K562 (cell line): Measurements from ENCODE around the gene NIM1K. TPM values are rescaled to one million over a fixed set of nuclear protein-coding genes. Genes with fewer than 3 reads are reported as not detected.

Source experiments
- ATAC-seq: fragments of 200-7000 bp; cut with Tn5 transposase; 3 replicates; pipeline ENCODE4 v1.9.1; 2020; ENCODE audit warnings: moderate library complexity
- BruUV-seq: library from RNA; stranded (reverse); fragments of 400-500 nt; replicated peaks from 2 replicates; lab custom pipeline; 2021; lab: Mats Ljungman, UMichigan
- CTCF ChIA-PET: fragments of 300-600 bp; formaldehyde crosslinking; extraction: SDS; loops from one replicate; lab custom pipeline; 2021; ENCODE audit warnings: low intra/inter-chr PET ratio; lab: Yijun Ruan, JAX
- POLR2A ChIA-PET: fragments of 300-600, 350-650 bp; sonication (Branson Sonifier 250); formaldehyde crosslinking; extraction: SDS; loops from one replicate; lab custom pipeline; 2021; ENCODE audit warnings: antibody characterized with exemption, inconsistent platforms; lab: Yijun Ruan, JAX
- DNase-seq, 4 experiments: peaks; one replicate each; pipeline versions ENCODE4 v3.0.0 to v3.0.0-alpha.2; 2011 to 2018; ENCODE audit warnings: low spot score in 3 of 4, mixed read lengths in 3 of 4; ENCODE audit errors: extremely low read depth in 1 of 4
- FAIRE-seq: peaks from 2 replicates; lab custom pipeline; 2011; peaks lifted over from hg19 to GRCh38; lab: Jason Lieb, UNC
- H2AFZ ChIP-seq: 2 replicates; pipeline ENCODE4 v1.6.0; 2011; ENCODE audit warnings: low read depth, low read length, control low read depth, inconsistent platforms
- H3K27ac ChIP-seq: fragments of 200-600 bp; 3 replicates; pipeline ENCODE4 v1.8.0; 2011; ENCODE audit warnings: low read depth, mild to moderate bottlenecking, control low read depth, inconsistent platforms, low read length, moderate library complexity, mixed read lengths; ENCODE audit errors: extremely low read depth
- H3K27me3 ChIP-seq, 2 experiments: fragments of 300-600 bp in 1 of 2; 2 replicates in 1 of 2; 3 replicates in 1 of 2; pipeline versions ENCODE4 v1.6.0 to v1.8.0; 2011; ENCODE audit warnings: inconsistent platforms in 2 of 2, low read length in 2 of 2, mild to moderate bottlenecking in 1 of 2, mixed read lengths in 1 of 2, moderate library complexity in 1 of 2; ENCODE audit not compliant: control insufficient read depth in 2 of 2, insufficient read depth in 2 of 2
- H3K36me3 ChIP-seq: fragments of 300-600 bp; 3 replicates; pipeline ENCODE4 v1.8.0; 2011; ENCODE audit warnings: mild to moderate bottlenecking, low read length, inconsistent platforms; ENCODE audit not compliant: control insufficient read depth, insufficient read depth
- H3K4me1 ChIP-seq, 2 experiments: fragments of 200-600 bp in 1 of 2; replicated peaks in 1 of 2; 2 replicates in 1 of 2; 3 replicates in 1 of 2; pipeline versions ENCODE4 v1.5.1 to v1.8.0; 2011; ENCODE audit warnings: inconsistent platforms in 2 of 2, low read length in 2 of 2, mild to moderate bottlenecking in 1 of 2, mixed read lengths in 1 of 2, moderate library complexity in 1 of 2; ENCODE audit not compliant: control insufficient read depth in 2 of 2, insufficient read depth in 2 of 2
- H3K4me2 ChIP-seq: 2 replicates; pipeline ENCODE4 v1.6.1; 2011; ENCODE audit warnings: low read length, control low read depth, inconsistent platforms, mixed read lengths; ENCODE audit not compliant: insufficient read depth
- H3K4me3 ChIP-seq: fragments of 200-600 bp; sonication (generic), shearing (Covaris generic); 2 replicates; pipeline ENCODE4 v1.5.1; 2016; ENCODE audit warnings: control low read depth, inconsistent platforms
- H3K79me2 ChIP-seq: fragments of 200-600 bp; 3 replicates; pipeline ENCODE4 v1.8.0; 2011; ENCODE audit warnings: low read length, inconsistent platforms; ENCODE audit not compliant: control insufficient read depth, insufficient read depth
- H3K9ac ChIP-seq, 2 experiments: 2 replicates each; pipeline versions ENCODE4 v1.6.0 to v1.6.1; 2011; ENCODE audit warnings: low read depth in 2 of 2, low read length in 2 of 2, control low read depth in 1 of 2, inconsistent platforms in 1 of 2, mild to moderate bottlenecking in 1 of 2, mixed read lengths in 1 of 2; ENCODE audit not compliant: insufficient read depth in 1 of 2
- H3K9me1 ChIP-seq: one replicate; pipeline ENCODE4 v1.6.0; 2011; ENCODE audit warnings: inconsistent platforms, mild to moderate bottlenecking, low read length, moderate library complexity; ENCODE audit not compliant: control insufficient read depth, insufficient read depth
- H3K9me3 ChIP-seq: replicated peaks from 2 replicates; pipeline ENCODE4 v1.5.1; 2011; ENCODE audit warnings: low read depth, low read length, inconsistent platforms; ENCODE audit not compliant: control insufficient read depth, insufficient read depth
- H4K20me1 ChIP-seq: replicated peaks from 2 replicates; pipeline ENCODE4 v1.6.1; 2011; ENCODE audit warnings: low read length, inconsistent platforms, mixed read lengths; ENCODE audit not compliant: control insufficient read depth, insufficient read depth
- ARID1B ChIP-seq: fragments of 450-650 bp; IDR thresholded peaks from 2 replicates; pipeline ENCODE4 v1.6.1; 2016; ENCODE audit warnings: antibody characterized with exemption, mild to moderate bottlenecking, inconsistent platforms
- CBFA2T2 ChIP-seq: fragments of 450-650 bp; conservative IDR thresholded peaks from 2 replicates; pipeline ENCODE4 v1.6.1; 2017; ENCODE audit warnings: mild to moderate bottlenecking
- CTBP1 ChIP-seq: fragments of 450-650 bp; IDR thresholded peaks from 2 replicates; pipeline ENCODE4 v1.6.1; 2016; ENCODE audit warnings: borderline replicate concordance
- ELF4 ChIP-seq: fragments of 450-650 bp; formaldehyde crosslinking; IDR thresholded peaks from 2 replicates; pipeline ENCODE4 v1.4.0; 2022; ENCODE audit warnings: missing genetic modification characterization
- EP300 ChIP-seq: IDR thresholded peaks from 2 replicates; pipeline ENCODE4 v1.6.1; 2012; ENCODE audit warnings: low read length, improper control_type of control experiment
- ERF ChIP-seq: fragments of 450-650 bp; formaldehyde crosslinking; IDR thresholded peaks from 2 replicates; pipeline ENCODE4 v1.4.0; 2020; ENCODE audit warnings: mild to moderate bottlenecking, mixed read lengths
- EZH2 ChIP-seq: IDR thresholded peaks from 2 replicates; pipeline ENCODE4 v1.6.1; 2012; ENCODE audit warnings: low read depth, mild to moderate bottlenecking, inconsistent platforms, low read length, borderline replicate concordance
- FOXJ2 ChIP-seq: fragments of 200-800 bp; sonication (Bioruptor generic); IDR thresholded peaks from 2 replicates; pipeline ENCODE4 v1.6.1; 2016; ENCODE audit warnings: missing genetic modification characterization, missing compliant biosample characterization
- GATAD2B ChIP-seq: fragments of 450-650 bp; IDR thresholded peaks from 2 replicates; pipeline ENCODE4 v1.6.1; 2017; ENCODE audit warnings: mild to moderate bottlenecking, borderline replicate concordance
- HDAC1 ChIP-seq, 2 experiments: fragments of 450-650 bp; IDR thresholded peaks; 2 replicates each; pipeline ENCODE4 v1.6.1; 2016 to 2017; ENCODE audit warnings: inconsistent platforms in 1 of 2, mild to moderate bottlenecking in 1 of 2, moderate library complexity in 1 of 2
- JUND ChIP-seq, 2 experiments: IDR thresholded peaks; 2 replicates in 1 of 2; 3 replicates in 1 of 2; pipeline ENCODE4 v1.6.1; 2011; ENCODE audit warnings: borderline replicate concordance in 2 of 2, low read depth in 2 of 2, low read length in 2 of 2, improper control_type of control experiment in 1 of 2, missing biosample characterization in 1 of 2, missing genetic modification characterization in 1 of 2, missing genetic modification reagents in 1 of 2
- MLX ChIP-seq, 2 experiments: fragments of 450-650 bp in 1 of 2; sonication (generic) in 1 of 2; formaldehyde crosslinking; conservative IDR thresholded peaks; 2 replicates each; pipeline versions ENCODE4 v1.4.0 to v1.8.1; 2020 to 2022; ENCODE audit warnings: mild to moderate bottlenecking in 1 of 2, missing genetic modification reagents in 1 of 2
- NCOR1 ChIP-seq: fragments of 450-650 bp; IDR thresholded peaks from 2 replicates; pipeline ENCODE4 v1.6.1; 2016; ENCODE audit warnings: mild to moderate bottlenecking, moderate library complexity
- NFE2 ChIP-seq: IDR thresholded peaks from 2 replicates; pipeline ENCODE4 v1.6.1; 2014; ENCODE audit warnings: antibody characterized with exemption, low read depth
- NFIC ChIP-seq: fragments of 450-650 bp; IDR thresholded peaks from 2 replicates; pipeline ENCODE4 v1.6.1; 2017; ENCODE audit warnings: mild to moderate bottlenecking, inconsistent platforms
- PCBP1 ChIP-seq: fragments of 200-400 bp; formaldehyde crosslinking; IDR thresholded peaks from 2 replicates; pipeline ENCODE4 v1.6.1; 2018; ENCODE audit warnings: mild to moderate bottlenecking, low read depth, low read length; ENCODE audit not compliant: poor library complexity, severe bottlenecking
- PYGO2 ChIP-seq: fragments of 450-650 bp; IDR thresholded peaks from 2 replicates; pipeline ENCODE4 v1.6.1; 2016; ENCODE audit warnings: mild to moderate bottlenecking, missing genetic modification characterization, moderate library complexity, missing compliant biosample characterization
- RAD51 ChIP-seq: fragments of 450-650 bp; IDR thresholded peaks from 2 replicates; pipeline ENCODE4 v1.7.1; 2016; ENCODE audit warnings: low read depth, mild to moderate bottlenecking, borderline replicate concordance
- SMARCC2 ChIP-seq: fragments of 450-650 bp; IDR thresholded peaks from 2 replicates; pipeline ENCODE4 v1.6.1; 2017; ENCODE audit warnings: antibody characterized with exemption, moderate library complexity, mild to moderate bottlenecking, low read depth
- TEAD4 ChIP-seq, 2 experiments: sonication (generic) in 1 of 2; formaldehyde crosslinking in 1 of 2; IDR thresholded peaks; 2 replicates each; pipeline versions ENCODE4 v1.6.1 to v1.8.0; 2012 to 2022; ENCODE audit warnings: borderline replicate concordance in 1 of 2, inconsistent platforms in 1 of 2, low read length in 1 of 2, mild to moderate bottlenecking in 1 of 2, missing genetic modification reagents in 1 of 2
- USF2 ChIP-seq: sonication (generic); formaldehyde crosslinking; IDR thresholded peaks from 2 replicates; pipeline ENCODE4 v1.5.0; 2020; ENCODE audit warnings: missing genetic modification reagents
- ZEB2 ChIP-seq: fragments of 450-650 bp; IDR thresholded peaks from 2 replicates; pipeline ENCODE4 v1.6.1; 2016
- ZNF121 ChIP-seq: sonication (generic); formaldehyde crosslinking; conservative IDR thresholded peaks from 2 replicates; pipeline ENCODE4 v1.8.0; 2022; ENCODE audit warnings: missing genetic modification reagents
- WGBS: fragments of 100-300 bp; shearing (Covaris generic); methylation state at CpG from one replicate; pipeline ENCODE4 v1.1.6; 2016; ENCODE audit warnings: low coverage, mixed read lengths; ENCODE audit not compliant: insufficient coverage; ENCODE audit errors: missing lambda C conversion rate; 5-methylcytosine and 5-hydroxymethylcytosine counted together
- in situ Hi-C: fragments of 300-500 bp; cut with MboI; formaldehyde crosslinking; loops from 4 replicates; pipeline ENCODE4 v1.15.0; 2018; ENCODE audit warnings: inconsistent platforms, mixed read lengths
- intact Hi-C: fragments of 100-400 bp; cut with micrococcal nuclease; formaldehyde crosslinking; loops from 2 replicates; pipeline ENCODE4 v1.14.2; 2022
- polyA plus RNA-seq, 8 experiments: library from polyadenylated mRNA; depleted of rRNA in 4 of 8; stranded (reverse) in 5 of 8; unstranded in 3 of 8; fragments of >200 nt; fragmentation: Nextera tagmentation in 2 of 8; fragmentation: Illumina TruSeq in 1 of 8; extraction: Ambion mirVana in 2 of 8; extraction: Trizol in 1 of 8; gene quantifications; 2 replicates each; pipeline versions ENCODE4 v1.2.1 to v1.2.3, GENCODE V29; 2011 to 2014; ENCODE audit warnings: inconsistent platforms in 1 of 8, missing spikeins in 1 of 8
- total RNA-seq, 7 experiments: library from RNA; depleted of rRNA in 6 of 7; stranded (reverse); fragments of >200 nt in 6 of 7; fragmentation: Illumina TruSeq in 2 of 7; extraction: Trizol in 2 of 7; gene quantifications; 2 replicates each; pipeline versions ENCODE4 v1.2.1 to v1.2.3, GENCODE V29; 2011 to 2021; ENCODE audit warnings: low replicate concordance in 1 of 7

NIM1K gene
- total and polyA plus RNA-seq, 9 of the 15 experiments (the other 6 are each of a cell fraction or from before 2014, with no cell fraction given) = 0.03 to 0.34 (median 0.08) TPM; not detected in 3

- Histone ChIP-seq H3K9me3 (no peaks in the 10 kb centered on the region), H2AFZ (peak overlapping the region; percentile 63; the same call in 1 of the 2 replicates), H3K4me2 (peak overlapping the region; percentile 34; the same call in 1 of the 2 replicates), H3K27me3 (no peaks in the 10 kb centered on the region), H3K27ac (no peak overlapping the region), H3K36me3 (no peaks in the 10 kb centered on the region), H3K9ac (no peak overlapping the region), H3K4me1 (peaks cover 7 to 18% of the 10 kb centered on the region in 2 experiments; a peak in 3 of 5 replicates), H3K79me2 (no peaks in the 10 kb centered on the region), H3K4me3 (no peak overlapping the region), H4K20me1 (no peaks in the 10 kb centered on the region), H3K9me1 (no peaks in the 10 kb centered on the region)
- no TSS peak for BruUV-seq
- FAIRE-seq (peak; percentile 23), ATAC-seq (peak; percentile 59), DNase-seq (peak; percentile 51 to 72 (median 60))
- in situ Hi-C loops (no loop called here), intact Hi-C loops (no loop called here)
- POLR2A ChIA-PET = interaction anchor here (0.8 to 1.4 kb wide), 2 partner anchors 11 to 19 kb away, joined by 3 read pairs; no protein-coding TSS in a partner anchor
- 3% methylated on average over 3 of the region's 3 CpGs for WGBS
- CTCF ChIA-PET = no interaction called here
- TF ChIP-seq TEAD4 (IDR thresholded peaks at IDR 0.05; ENCODE audit: low read length) (peak; percentile 87), TEAD4 (CRISPR knock-in tag; IDR thresholded peaks at IDR 0.05; ENCODE audit: borderline replicate concordance) (no peak), NFIC (peak; percentile 78), RAD51 (no peak), FOXJ2 (tag) (0 out of 2 replicates have a peak, but pooled peaks have one; percentile 31), MLX (CRISPR knock-in tag; conservative IDR thresholded peaks at IDR 0.05) (no peak), PCBP1 (no peak), HDAC1 (IDR thresholded peaks at IDR 0.05) (0 out of 4 replicates have a peak, but pooled peaks of 1 of the 2 experiments have one; percentile 31), JUND (IDR thresholded peaks at IDR 0.05; ENCODE audit: borderline replicate concordance, low read depth, low read length) (no peak), JUND (tag; IDR thresholded peaks at IDR 0.05; ENCODE audit: borderline replicate concordance, low read depth, low read length) (0 out of 3 replicates have a peak, but pooled peaks have one; percentile 21), SMARCC2 (peak; percentile 55; the same call in 1 of the 2 replicates), ERF (CRISPR knock-in tag) (no peak), NCOR1 (peak; percentile 84), ELF4 (CRISPR knock-in tag) (0 out of 2 replicates have a peak, but pooled peaks have one; percentile 38), EZH2 (no peak), EP300 (peak; percentile 72; the same call in 1 of the 2 replicates), ARID1B (peak; percentile 90), ZNF121 (CRISPR knock-in tag) (no peak), NFE2 (peak; percentile 71), CBFA2T2 (peak; percentile 85), ZEB2 (peak; percentile 98), CTBP1 (peak; percentile 96), GATAD2B (0 out of 2 replicates have a peak, but pooled peaks have one; percentile 16), USF2 (CRISPR knock-in tag) (no peak), PYGO2 (tag) (no peak)
Observed at GRCh38 chr5:43197535-43197934, 5.5 kb downstream of the NIM1K start.
